HG02642 (cell line): ENCODE data around the gene LNX1.
"Not testable (repeated sequence)": the region's sequence is repeated elsewhere in the genome, so short reads cannot be mapped to it uniquely, and the experiment has no call there.

Experiments
- ATAC-seq: cut with Tn5 transposase; IDR thresholded peaks from one replicate; pipeline ENCODE4 v1.9.1; 2021; ENCODE audit warnings: mild to moderate bottlenecking; ENCODE audit not compliant: unreplicated experiment, poor library complexity

The LNX1 gene

DNA sequence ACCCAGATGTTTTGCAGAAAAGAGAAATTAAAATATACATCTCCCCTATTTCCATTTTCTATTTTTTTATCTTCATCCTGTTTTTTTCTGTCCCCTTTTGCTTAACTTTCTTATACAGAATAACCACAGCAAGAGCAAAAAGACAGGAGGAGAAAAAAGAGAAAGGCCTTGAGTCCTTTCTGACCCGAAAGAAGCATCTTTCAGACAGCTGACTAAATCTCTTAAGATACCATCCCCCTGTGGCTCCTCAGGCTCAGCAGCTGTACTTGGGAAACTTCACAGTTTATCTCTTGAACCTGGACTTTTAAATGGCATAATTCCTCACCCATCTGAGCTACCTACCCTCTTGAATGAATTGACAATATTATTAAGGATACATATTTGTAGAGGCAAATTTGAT lies 113.7 kb downstream of the LNX1 start:
- no peak for ATAC-seq

DNA sequence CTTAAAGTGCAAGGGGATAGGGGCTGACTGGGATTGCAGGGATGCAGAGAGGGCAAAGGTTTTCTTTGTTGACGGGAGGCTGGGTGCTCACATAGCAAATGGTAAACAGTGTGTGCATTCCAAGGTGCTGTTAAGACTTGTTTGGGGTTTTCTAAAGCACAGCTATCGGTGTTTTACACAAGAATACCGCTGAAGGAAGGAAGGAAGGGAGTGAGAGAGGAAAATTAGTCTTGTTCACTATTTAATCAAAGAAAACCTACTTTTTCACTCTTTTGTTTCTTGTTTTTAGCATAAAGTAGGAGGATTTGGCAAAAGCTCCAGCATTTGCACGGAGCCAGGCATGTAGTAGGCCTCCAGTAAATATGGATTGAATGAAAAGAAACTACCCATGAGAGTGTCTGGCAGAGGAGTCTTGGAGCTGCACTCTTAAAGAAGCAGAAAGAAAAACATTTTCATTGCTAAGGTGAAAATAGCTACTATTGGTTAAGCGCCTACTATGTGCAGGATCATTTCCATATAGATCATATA lies 114.2 kb downstream of the LNX1 start:
- no peak for ATAC-seq

DNA sequence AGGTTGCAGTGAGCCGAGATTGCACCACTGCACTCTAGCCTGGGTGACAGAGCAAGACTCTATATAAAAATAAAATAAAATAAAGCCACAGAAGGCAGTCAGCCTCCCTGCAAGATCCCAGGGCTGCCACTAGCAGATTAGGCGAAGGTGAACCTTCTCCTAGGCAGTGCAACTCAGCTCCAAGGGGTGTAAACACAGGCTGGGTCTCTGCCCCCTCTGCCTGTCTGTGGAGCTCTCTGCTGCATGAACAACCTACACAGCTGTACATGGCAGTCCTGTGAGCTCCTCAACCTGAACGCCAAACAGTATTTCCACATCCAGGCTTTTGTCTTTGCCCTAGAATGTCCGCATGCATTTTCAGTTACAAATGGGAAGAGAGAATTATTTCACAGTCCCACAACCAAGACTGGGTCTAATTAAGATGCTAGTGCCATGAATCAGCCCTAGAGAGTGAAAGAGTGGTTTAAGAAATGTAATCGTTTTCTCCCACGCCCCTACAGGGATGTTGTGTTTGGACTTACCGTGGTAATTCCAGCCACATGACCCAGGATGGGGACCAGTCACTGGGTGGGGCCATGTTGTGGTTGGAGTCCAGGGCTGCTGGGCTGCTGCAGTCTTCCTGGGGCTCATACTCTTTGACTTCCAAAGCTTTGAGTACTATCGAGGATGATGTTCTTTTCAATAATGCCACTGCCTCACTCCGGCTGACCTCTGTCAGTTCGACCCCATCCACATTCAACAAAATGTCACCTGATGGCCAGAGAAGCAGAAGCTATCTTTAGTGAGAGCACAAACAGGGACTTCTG lies 114.9 kb downstream of the LNX1 start:
- ATAC-seq = no peak

DNA sequence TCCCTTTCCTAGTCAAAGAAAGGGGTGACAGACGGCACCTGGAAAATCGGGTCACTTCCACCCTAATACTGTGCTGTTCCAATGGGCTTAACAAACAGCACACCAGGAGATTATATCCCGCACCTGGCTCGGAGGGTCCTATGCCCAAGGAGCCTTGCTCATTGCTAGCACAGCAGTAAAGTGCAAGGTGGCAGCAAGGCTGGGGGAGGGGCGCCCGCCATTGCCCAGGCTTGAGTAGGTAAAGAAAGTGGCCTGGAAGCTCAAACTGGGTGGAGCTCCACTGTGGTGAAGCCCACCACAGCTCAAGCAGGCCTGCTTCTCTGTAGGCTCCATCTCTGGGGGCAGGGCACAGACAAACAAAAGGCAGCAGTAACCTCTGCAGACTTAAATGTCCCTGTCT lies 124.7 kb downstream of the LNX1 start:
- not testable (repeated sequence) for ATAC-seq

DNA sequence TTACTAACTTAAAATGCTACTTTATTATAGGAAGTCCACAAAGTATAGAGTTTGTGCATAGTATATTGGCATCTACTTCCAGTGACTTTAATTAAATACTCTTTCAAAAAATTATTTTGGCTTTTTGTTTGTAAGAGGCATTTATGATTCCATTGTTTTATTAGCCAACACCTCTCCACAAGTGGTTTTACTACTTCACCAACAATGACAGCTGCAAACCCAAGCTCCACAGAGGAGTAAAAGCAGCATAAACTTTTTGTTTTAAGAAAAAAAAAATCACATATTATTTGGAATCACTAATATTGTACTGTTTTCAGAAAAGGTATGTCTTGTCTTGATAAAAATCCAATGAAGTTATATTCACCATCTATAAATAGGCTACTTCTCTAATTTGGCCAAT lies 125.4 kb downstream of the LNX1 start:
- ATAC-seq = no peak

DNA sequence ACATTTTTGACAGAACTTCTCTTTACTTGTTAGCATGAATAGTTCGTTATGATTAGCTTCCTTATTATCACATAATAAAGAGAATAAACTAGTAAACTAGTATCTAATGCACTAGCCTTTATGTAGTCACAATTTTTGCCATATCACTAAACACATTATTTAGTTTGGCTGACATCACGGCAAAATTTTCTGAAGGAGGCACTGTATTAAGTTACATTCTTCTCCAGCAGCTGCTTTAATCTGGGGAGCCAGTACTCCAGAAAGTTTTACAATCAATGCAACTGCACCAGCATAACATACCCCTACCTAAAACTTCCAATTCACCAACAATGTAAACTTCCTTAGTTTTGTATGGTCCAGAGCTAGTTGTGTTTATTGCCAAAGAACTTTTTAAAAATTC lies 126.0 kb downstream of the LNX1 start:
- ATAC-seq = no peak

DNA sequence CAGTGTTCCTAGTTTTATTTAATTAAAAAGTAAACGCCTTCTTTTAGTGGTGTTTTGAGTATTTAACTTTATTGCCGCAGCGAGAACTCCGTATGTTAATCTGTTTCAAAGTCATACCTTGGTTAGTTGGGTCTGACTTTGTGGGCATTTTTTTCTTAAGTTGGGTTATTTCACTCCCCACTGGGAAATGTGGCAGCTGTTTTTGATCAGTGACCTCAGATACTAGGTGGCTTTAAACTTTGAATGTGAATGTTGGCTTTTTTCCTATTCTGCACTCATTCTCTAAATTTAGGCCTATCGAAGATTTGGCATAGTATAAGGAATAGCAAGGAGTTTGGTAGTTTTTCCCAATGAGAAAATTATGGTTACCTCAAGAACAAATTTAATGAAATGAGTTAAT lies 127.9 kb downstream of the LNX1 start:
- no peak for ATAC-seq

DNA sequence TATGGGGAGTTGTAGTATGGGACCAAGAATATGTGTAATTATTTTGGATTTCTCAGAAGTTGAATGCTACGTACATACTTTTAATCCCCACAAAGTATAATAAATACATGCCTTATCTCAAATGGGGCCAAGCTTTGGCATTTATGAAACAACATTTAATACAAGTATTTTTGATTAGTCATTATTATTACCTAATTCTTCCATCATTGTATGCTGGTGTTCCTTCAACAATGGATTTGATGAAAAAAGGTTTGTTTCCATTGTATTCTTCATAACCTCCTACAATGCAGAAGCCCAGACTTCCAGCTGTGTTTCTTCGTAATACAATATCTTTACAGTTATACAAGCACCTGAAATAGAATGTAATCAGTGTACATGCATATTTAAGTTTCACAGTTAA lies 130.0 kb downstream of the LNX1 start:
- no peak for ATAC-seq

DNA sequence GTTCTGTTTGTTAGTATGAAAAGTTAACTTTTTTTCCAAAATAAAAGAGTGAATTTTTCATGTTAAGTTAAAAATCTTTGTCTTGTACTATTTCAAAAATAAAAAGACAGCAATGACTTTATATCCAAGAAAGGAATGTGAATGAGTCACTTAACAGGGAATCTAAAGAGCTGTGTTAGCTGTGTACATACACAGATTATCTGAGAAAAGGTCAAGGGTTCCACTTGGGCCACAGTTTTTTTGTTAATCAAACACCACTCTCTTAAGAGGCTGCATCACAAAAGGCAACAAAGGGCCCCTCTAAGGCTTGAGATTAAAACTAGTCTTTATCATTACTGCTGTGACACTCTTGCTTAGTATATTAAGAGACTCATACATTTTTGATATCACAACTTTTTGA lies 131.7 kb downstream of the LNX1 start:
- ATAC-seq = no peak

DNA sequence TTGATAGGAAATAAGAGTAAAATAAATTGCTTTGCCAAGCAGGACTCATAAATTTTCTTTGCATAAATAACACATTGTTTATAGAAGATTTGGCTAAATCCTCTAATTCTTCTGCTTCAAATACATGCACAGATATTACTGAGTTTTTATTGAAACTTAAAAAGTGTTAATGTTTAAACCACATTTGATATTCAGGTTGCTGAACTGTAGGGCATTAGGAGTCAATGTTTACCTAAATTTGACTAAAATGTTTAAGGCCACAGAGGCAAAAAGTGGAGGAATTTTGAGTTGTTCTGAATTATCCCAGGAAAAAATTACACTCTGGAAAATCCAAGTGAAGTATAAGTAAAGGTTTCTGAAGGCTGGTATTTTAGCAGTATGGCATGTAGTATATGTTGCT lies 135.1 kb downstream of the LNX1 start:
- ATAC-seq = no peak

DNA sequence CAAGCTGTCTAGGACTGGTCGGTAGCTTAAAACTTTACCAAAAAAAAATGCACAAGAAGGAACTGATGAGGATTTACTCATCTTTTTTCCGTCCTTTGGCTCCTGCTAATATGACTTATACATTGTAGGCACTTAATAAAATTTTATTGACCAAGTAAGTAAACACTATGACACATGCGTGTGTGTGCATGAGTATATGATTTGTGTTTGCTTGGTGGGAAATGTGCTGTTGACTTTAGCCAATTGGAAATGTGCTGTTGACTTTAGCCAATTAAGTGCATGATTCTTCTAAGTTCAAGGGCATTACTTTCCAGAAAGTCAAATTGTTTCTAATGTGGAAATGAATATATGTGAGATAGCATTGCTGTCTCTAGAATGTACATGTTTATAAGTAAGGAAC lies 135.5 kb downstream of the LNX1 start:
- ATAC-seq = no peak

DNA sequence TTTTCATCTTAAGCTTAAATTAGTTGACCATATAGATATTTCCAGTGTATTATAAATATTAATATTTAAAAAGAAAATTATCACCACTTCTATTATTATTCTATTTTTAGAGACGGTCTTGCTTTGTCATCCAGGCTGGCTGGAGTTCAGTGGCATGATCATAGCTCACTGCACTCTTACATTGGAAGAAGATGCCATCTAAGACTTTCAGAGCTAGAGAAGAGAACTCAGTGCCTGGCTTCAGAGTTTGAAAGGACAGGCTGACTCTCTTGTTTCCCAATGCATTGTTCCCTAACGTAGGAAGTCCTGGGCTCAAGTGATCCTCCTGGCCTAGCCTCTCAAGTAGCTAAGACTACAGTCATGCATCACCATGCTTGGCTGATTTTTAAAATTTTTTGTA lies 137.9 kb downstream of the LNX1 start:
- no peak for ATAC-seq

DNA sequence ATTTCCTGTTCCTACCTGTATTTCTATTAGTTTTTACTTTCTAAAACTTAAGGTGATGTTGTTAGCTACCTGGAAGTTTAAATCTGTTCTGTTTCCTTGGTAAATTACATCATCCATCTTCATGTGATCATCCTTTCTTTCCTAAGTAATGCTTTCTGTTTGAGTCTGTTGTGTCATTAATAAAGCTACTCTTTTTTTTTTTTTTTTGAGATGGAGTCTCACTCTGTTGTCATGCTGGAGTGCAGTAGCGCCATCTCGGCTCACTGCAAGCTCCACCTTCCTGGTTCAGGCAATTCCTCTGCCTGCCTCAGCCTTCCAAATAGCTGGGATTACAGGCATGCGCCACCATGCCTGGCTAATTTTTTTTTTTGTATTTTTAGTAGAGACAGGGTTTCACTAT lies 140.5 kb downstream of the LNX1 start:
- no peak for ATAC-seq

DNA sequence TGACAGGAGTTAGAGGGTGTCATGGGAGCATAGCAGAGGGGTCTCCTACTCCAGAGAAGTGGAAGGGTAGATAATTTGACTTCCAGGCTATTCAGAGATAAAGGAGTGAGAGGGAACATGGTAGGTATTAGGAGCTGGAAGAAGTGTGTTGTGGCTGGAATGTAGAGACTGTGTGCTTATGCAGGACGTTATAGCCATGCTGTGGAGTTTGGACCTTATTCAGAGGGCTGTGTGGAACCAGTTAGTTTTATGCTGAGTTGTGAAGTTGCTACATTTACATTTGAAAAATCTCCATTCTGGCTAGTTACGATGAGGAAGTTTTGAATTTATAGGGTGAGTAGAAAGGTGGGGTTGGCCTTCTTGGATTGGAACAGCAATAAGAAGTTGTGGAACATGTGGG lies 146.3 kb downstream of the LNX1 start:
- ATAC-seq = no peak

DNA sequence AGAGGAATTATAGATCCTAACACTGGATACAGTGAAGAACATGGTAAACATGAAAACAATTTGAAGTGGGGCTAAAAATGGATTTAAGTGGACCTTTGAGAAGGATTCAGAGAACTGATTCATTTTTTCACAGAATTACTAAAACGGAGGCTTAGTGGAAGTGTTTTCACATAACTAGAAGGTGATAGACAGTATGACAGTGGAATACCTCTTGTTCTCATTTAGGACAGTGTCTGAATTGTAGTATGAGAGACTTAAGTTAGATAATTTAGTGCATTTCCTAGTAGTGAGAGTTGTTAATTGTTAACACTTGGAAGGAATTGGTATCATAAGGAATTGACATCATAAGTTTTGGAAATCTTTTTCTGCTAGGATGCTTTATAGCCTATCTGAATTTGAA lies 149.7 kb downstream of the LNX1 start:
- ATAC-seq = no peak

DNA sequence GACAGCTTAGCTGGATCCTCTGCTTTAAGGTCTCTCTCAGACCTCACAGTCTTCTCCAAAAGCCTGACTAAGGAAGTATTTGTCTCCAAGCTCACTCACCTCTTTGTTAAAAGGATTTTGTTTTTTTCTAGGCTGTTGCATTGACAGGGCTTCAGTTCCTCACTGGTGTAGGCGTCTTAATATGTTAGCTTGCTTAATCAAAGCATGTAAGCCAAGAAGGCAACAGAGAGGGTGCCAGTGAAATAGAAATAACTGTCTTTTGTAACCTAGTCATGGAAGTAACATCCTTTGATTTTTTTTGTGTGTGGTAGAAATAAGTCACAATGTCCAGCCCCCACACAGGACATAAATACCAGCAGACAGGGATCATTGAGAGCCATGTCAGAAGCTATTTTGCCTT lies 155.0 kb downstream of the LNX1 start:
- ATAC-seq = no peak

DNA sequence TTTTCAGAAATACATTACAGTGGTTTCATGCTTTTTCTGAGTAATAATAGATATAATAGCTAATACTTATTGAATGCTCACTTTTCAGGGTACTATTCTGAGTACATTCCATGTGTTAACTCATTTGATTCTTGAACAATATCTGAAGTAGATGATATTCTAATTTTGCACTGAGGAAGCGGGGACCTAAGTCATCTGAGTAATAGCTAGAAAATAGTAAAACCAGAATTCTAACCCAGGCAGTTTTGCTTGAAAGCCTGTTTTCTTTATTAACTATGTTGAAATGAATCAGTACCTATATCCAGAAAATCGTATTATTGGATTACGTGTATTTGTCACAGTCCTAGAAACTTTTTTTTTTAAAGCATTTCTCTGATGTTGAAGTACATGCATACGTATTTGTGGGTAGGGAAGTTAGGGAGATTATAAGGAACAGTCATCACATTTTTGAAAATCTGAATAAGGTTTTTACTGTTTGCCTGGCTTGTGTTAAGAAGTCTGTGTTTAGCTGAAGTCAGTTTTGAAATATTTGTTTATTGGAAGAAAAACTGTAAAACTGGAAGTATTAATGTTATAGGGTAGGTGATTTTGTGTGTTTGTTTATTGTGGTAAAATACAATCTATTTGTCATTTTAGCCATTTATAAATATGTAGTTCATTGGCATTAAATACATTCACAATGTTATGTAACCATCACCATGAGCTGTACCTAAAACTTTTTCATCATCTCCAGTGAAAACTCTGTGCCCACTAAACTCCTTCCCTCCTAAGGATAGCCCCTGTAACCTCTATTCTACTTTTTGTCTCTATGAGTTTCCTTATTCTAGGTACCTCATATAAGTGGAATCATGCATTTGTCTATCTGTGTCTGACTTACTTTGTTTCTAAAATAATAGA lies 158.5 kb downstream of the LNX1 start:
- ATAC-seq = peak; percentile 70

DNA sequence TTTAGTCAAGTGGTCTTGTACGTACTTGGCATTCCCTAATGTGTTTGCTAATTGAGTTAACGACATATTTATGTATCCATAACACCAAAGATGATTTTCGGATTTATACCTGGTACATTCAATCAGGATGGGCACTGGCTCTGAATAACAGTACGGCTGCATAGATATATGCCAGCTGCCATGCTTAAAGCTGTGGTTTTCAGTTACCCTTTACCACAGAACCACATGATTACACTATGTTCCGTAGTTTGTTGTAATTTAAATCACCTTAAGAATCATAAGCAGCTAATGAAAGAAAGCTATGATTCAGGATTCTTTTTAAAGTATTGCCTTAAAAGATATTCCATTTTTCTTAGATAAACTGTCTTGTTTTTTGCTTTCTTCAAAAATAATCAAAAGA lies 160.2 kb downstream of the LNX1 start:
- ATAC-seq = no peak

DNA sequence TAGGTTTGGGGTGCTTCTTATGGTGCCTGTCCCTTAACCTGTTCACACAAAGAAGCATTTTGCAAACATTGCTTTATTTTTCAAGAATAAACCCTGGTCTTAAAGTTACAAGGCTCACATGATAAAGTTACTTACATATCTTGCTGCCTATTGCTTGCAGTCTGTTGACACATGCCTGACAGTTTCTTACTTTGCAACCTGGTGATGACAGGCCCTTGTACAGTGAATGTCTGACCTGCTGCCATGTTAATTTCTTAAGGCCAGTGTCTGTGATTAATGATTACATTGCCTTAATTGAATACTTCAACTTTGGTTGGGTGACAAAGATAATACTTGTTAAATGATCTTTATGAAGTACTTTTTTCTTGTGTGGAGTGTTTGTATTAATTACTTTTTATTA lies 163.9 kb downstream of the LNX1 start:
- ATAC-seq = no peak

DNA sequence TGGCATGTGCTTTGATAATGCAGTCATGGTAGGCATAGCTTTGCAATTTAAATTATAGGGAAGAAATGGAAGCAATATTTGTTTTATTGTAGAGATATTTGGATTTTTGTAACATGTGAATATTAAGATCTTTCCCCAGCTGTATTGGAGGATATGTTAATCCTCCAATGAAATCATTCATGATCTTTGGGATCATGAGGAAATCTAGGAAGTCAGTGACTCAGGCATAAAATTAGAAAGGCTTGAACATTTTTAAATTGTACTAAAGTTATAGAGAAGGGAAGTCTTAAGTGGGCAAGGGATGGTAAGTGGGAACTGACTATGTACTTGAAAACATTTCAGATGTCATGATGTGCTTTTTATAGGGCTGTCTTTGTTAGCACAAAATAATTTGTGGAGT lies 167.0 kb downstream of the LNX1 start:
- ATAC-seq = no peak

DNA sequence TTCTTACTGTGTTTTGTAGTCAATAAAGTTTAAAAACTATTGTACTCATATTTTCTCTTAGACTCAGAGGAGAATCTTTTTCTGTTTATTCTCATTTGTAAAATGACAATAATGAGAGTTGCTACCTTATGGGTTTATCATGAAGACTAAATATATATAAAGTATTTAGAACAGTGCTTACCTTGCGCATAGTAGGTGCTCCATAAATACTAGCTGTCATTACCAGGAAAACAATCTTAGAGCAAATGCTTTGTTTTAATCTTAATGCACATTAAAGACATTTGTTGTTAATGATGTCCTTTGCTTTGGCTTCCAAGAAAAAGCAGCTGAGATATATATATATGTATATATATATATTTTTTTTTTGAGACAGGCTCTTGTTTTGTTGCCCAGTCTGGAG lies 168.9 kb downstream of the LNX1 start:
- ATAC-seq = no peak
